Dermis microvascular lymphatic vessel endothelial cell (primary cell): ENCODE results near the gene RFC3. TPM values are rescaled to one million over a fixed set of nuclear protein-coding genes. Genes with fewer than 3 reads are reported as not detected.

Source experiments
- DNase-seq, 2 donors: peaks; one replicate each; pipeline versions ENCODE4 v3.0.0 to v3.0.0-alpha.2; 2010; ENCODE audit warnings: low read depth in 2 of 2
- total RNA-seq: library from RNA; depleted of rRNA; stranded (reverse); fragments of >200 nt; gene quantifications from 2 replicates; pipeline ENCODE4 v1.2.1, GENCODE V29; 2014

The RFC3 gene
- total RNA-seq, 1 donor from 2014 or later, result 10.4 TPM

GRCh38 chr13:33863188-33863789 lies 45.3 kb downstream of the RFC3 start:
- no peak for DNase-seq

GRCh38 chr13:33865945-33866344 lies 48.0 kb downstream of the RFC3 start:
- no peak for DNase-seq

GRCh38 chr13:33867472-33867871 lies 49.5 kb downstream of the RFC3 start:
- peak in 1 of 2 donors; percentile 12 for DNase-seq

- no peak for DNase-seq
These were observed 50.5 kb downstream of the RFC3 start for GRCh38 chr13:33868343-33868994.

GRCh38 chr13:33869005-33869404 lies 51.1 kb downstream of the RFC3 start:
- no peak for DNase-seq

GRCh38 chr13:33870046-33870668 lies 52.2 kb downstream of the RFC3 start:
- no peak for DNase-seq

- DNase-seq, result no peak
These were observed 53.5 kb downstream of the RFC3 start for GRCh38 chr13:33871207-33872004.

GRCh38 chr13:33872005-33872351 lies 54.0 kb downstream of the RFC3 start:
- DNase-seq, result no peak

- no peak for DNase-seq
These were observed 55.4 kb downstream of the RFC3 start for GRCh38 chr13:33873251-33873908.

GRCh38 chr13:33874871-33875270 lies 56.9 kb downstream of the RFC3 start:
- DNase-seq, result peak in 1 of 2 donors; percentile 3

- DNase-seq, result no peak
These were observed 57.9 kb downstream of the RFC3 start for GRCh38 chr13:33875618-33876401.

- DNase-seq, result no peak
These were observed 58.9 kb downstream of the RFC3 start for GRCh38 chr13:33876716-33877394.

- DNase-seq, result peak in 1 of 2 donors; percentile 60
These were observed 61.2 kb downstream of the RFC3 start for GRCh38 chr13:33879118-33879517.

- no peak for DNase-seq
These were observed 64.9 kb downstream of the RFC3 start for GRCh38 chr13:33882804-33883203.

- DNase-seq, result no peak
These were observed 66.7 kb downstream of the RFC3 start for GRCh38 chr13:33884531-33885220.
